Breast epithelium (tissue), 3 donors: ENCODE data around the gene HEPH.

ENCODE experiments used
- CTCF ChIP-seq, 3 donors: fragments of 450-650 bp; IDR thresholded peaks; one replicate each; pipeline ENCODE4 v1.5.1; 2016 to 2017; ENCODE audit warnings: antibody characterized with exemption in 3 of 3, mild to moderate bottlenecking in 3 of 3, moderate library complexity in 3 of 3
- POLR2A ChIP-seq: fragments of 450-650 bp; IDR thresholded peaks from one replicate; pipeline ENCODE4 v1.6.1; 2016; ENCODE audit warnings: antibody characterized with exemption, mild to moderate bottlenecking, moderate library complexity
- POLR2AphosphoS5 ChIP-seq, 3 donors: sonication (generic); formaldehyde crosslinking; IDR thresholded peaks; one replicate each; pipeline ENCODE4 v1.6.1; 2017; ENCODE audit warnings: antibody characterized with exemption in 3 of 3

GRCh38 chrX:66233209-66233608 lies 69.2 kb downstream of the HEPH start:
- TF ChIP-seq CTCF (IDR thresholded peaks at IDR 0.05) (no peak), POLR2A (no peak), POLR2AphosphoS5 (IDR thresholded peaks at IDR 0.05) (no peak)
